HG02852 (cell line): Measurements from ENCODE around the gene ARHGAP1.

Experiments
- ATAC-seq: cut with Tn5 transposase; IDR thresholded peaks from one replicate; pipeline ENCODE4 v1.9.1; 2021; ENCODE audit warnings: mild to moderate bottlenecking, moderate library complexity; ENCODE audit not compliant: unreplicated experiment

ARHGAP1 gene

GRCh38 chr11:46643531-46643930, 56.9 kb downstream of the ARHGAP1 start:
- no peak for ATAC-seq

DNA sequence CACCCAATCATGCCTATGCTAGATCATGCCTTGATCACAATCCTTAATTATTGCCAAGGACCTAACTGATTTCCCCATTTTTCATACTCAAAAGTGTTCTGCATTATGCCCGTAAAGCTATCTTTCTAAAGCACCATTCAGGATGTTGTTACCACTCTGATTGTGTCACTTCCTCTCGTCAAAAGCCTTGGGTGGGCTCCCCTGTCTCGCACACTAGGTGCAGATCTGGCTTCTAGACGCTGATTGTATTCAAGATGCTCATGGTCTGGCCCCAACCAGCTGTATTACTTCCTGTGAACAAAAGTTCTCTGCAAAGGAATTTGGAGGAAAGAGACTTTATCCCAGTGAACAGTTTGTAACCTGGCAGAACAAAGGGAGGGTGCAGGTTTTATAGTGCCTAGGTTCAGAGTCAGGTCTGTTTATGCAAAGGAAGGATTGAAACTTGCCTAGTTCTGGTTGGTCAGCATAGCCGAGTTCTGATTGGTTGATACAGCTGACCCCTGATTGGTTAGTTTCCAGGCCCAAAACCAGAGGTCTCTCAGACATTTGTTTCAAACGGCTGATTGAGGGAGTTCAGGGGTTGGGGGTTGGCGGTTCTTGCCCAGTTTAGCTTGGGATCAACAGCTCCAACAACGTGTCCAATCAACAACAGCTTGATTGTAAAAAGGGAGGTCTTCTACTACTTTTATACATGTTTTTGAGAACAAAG, 57.6 kb downstream of the ARHGAP1 start:
- no peak for ATAC-seq

DNA sequence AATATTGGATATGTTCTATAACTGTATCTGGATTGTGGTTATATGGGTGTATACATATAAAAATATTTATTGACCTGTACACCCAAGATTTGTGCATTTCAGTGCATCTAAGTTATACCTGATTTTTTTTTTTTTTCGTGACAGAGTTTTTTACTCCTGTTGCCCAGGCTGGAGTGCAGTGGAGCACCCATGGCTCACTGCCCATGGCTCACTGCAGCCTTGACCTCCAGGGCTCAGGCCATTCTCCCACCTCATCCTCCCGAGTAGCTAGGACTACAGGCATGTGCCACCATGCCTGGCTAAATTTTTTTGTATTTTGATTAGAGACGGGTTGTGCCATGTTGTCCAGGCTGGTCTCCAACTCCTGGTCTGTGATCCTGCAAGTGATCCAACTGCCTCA, 58.8 kb downstream of the ARHGAP1 start:
- ATAC-seq: no peak

- no peak for ATAC-seq
These were observed 60.2 kb downstream of the ARHGAP1 start for GRCh38 chr11:46640036-46640788.

DNA sequence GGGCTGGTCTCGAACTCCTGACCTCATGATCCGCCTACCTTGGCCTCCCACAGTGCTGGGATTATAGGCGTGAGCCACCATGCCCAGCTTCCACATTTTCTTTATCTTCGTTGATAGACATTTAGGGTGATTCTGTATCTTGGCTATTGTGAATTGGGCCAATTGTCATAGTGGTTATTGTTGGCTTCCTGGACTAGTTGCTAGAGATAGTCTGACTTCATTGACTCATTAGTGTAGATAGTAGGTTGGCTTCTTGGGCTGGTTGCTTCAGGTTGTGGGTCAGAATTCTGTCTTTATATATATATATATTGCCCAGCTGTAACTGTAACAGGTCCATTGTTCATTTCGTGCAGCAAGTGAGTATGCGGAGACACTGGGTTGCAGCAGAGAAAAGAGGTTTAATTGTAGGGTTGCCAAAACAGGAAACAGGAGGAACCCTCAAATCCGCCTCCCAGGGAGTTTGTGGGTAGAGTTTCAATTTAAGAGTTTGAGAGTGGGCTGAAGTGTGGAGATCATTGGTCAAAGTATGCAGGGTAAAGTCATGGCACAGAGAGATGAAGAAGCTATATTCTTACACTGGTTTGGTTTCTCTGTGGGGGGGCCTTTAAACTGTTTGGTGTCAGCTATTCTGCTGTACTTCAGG, 61.1 kb downstream of the ARHGAP1 start:
- no peak for ATAC-seq

- ATAC-seq: no peak
These were observed 62.9 kb downstream of the ARHGAP1 start for GRCh38 chr11:46637546-46637945.

DNA sequence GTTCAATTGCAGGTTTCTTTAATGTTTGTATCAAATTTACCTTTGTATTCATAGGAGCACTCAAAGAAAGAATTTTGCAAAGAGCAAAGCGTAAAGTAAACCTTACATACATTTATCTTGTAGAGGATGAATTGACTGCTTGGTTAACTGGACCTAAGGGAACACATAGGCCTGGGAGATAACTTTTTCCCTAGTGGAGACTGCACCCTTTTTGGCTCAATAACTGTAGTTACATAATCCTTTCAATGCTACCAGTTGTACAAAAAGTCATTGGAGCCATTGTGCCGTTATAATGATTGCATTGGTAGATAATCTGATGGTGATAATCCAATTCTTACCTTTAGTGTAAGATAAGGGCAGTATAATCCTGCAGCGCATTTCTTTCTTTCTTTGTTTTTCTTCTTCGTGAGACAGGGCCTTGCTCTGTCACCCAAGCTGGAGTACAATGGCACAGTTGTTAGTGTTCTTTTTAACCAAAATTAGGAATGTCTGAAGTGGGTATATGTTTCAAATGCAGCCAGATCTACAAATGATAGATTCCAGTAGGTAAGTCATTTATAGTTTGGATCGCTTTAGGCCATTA, 64.8 kb downstream of the ARHGAP1 start:
- ATAC-seq: no peak

DNA sequence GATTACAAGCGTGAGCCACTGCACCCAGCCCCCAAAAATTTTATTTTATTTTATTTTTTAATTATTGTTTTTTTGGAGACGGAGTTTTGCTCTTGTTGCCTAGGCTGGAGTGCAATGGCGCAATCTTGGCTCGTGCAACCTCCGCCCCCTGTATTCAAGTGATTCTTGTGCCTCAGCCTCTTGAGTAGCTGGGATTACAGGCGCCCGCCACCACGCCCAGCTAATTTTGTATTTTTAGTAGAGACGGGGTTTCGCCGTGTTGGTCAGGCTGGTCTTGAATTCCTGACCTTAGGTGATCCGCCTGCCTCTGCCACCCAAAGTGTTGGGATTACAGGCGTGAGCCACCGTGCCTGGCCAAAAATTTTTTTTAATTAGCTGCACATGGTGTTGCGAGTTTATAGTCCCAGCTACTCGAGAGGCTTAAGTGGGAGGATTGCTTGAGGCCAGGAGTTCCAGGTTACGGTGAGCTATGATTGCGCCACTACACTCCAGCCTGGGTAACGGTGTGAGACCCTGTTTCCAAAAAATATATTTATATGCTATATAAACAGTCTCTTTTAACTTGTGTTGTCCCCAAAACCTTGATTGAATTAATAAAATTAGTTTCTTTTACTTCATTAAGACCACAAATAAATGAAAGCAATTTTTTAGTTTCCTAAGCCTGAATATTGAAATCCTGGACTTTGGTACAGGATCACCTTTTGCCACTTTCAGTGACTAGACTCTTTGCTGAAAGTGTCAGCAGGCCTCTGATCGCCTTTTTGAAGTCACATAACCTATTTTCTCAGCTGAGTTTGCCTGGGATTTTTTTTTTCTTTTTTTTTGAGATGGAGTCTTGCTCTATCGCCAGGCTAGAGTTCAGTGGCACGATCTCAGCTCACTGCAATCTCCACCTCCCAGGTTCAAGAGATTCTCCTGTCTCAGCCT, 66.9 kb downstream of the ARHGAP1 start:
- ATAC-seq: no peak

- ATAC-seq: no peak
These were observed 67.9 kb downstream of the ARHGAP1 start for GRCh38 chr11:46632502-46632901.

GRCh38 chr11:46631676-46632075, 68.7 kb downstream of the ARHGAP1 start:
- no peak for ATAC-seq

- no peak for ATAC-seq
These were observed 70.2 kb downstream of the ARHGAP1 start for GRCh38 chr11:46630237-46630636.

DNA sequence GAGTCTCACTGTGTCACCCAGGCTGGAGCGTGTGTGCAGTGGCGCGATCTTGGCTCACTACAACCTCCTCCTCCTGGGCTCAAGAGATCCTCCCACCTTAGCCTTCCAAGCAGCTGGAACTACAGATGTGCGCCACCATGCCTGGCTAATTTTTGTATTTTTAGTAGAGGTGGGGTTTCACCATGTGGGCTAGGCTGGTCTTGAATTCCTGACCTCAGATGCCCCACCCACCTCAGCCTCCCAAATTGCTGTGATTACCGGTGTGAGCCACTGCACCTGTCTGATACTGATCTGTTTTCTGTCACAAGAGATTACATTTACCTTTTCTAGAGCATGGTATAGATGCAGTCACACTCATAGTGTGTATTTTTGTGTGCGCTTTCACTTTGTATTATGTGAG, 71.5 kb downstream of the ARHGAP1 start:
- no peak for ATAC-seq
